HG03139 (cell line): ENCODE results near the gene SYP.
A peak's percentile ranks its signal among the peaks of the same experiment; 100 is the strongest.
"Not testable (repeated sequence)": the region's sequence is repeated elsewhere in the genome, so short reads cannot be mapped to it uniquely, and the experiment has no call there.

ENCODE experiments used
- ATAC-seq: cut with Tn5 transposase; IDR thresholded peaks from one replicate; pipeline ENCODE4 v1.9.1; 2021; ENCODE audit not compliant: unreplicated experiment

The SYP gene

DNA sequence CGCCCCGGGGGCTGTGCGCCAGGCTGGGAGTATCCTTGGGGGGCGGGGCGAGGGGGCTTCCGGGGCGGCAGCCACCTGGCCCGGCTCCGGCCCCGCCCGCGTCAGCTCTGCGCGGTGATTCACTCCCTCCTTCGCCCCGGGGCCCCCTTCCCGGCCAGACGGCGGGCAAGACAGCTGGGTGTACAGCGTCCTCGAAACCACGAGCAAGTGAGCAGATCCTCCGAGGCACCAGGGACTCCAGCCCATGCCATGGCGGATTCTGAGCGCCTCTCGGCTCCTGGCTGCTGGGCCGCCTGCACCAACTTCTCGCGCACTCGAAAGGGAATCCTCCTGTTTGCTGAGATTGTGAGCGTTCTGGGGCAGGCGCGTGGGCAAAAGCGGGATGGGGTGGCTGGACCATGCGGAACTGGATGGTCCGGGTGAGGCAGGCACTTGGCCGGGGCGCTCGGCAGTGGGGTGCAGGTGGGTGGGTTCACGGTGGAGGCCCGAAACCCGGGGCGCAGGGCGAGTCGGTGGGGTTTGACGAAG lies 28.2 kb downstream of the SYP start, which contains the start of gene PLP2:
TSS of gene PLP2 (plus strand) at position 147 of the 528 bp plus-strand sequence. CDS start at position 250, 103 bp downstream.
- ATAC-seq: peak; percentile 40

DNA sequence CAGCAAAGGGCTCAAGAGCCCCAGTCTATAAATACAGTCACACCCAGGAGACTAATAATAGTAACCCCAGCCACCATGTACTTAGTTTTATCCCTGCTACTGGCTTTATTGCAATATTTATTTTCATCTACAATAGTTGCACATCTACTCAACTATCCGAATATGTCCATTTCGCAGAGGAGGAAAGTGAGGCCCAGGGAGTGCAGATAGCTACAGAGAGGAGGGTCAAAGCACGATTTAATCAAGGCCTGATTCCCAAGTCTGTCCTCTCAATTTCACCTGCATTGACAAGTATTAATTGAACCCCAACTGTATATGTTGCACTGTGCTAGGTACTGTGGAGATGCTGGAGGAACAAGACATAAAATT lies 32.3 kb downstream of the SYP start:
- ATAC-seq: no peak

DNA sequence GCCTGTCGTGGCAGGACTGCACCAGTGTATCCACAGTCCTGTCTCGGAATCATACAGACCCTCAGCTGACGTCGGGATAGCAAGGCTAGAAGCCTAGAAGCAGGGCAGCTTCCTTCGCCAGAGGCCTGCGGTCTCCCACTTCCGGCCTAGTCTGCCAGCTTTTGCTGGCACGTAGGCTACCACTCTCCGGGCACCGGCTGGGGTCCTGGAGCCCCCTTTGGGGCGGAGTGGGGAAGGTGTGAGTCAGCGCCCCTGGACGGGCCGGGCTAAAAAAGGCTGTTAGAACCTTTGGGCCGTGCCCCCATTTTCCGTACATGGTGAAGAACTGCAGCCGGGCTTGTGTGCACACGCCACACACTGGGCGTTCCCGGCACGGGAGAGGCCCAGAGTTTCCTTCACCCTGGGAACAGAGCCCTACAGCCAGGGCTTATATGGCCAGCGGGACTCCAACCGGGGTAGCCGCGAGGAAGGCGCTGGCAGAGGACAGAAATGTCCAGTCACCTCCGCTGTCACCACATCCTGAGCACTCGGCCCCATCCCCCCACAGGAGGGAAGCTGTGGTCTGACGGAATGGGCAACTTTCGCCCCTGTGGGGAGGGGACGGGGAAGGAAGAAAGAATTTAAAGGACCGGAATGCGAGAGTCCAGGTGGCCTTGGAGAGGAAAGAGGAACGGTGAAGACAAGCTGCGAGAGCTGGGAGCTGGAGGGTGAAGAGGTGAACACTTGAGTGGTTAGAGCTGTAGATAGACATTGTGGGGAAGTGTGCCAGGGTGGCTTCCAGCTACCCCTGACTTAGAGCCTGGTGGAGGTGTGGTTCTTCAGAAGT lies 32.9 kb downstream of the SYP start:
- no peak for ATAC-seq

DNA sequence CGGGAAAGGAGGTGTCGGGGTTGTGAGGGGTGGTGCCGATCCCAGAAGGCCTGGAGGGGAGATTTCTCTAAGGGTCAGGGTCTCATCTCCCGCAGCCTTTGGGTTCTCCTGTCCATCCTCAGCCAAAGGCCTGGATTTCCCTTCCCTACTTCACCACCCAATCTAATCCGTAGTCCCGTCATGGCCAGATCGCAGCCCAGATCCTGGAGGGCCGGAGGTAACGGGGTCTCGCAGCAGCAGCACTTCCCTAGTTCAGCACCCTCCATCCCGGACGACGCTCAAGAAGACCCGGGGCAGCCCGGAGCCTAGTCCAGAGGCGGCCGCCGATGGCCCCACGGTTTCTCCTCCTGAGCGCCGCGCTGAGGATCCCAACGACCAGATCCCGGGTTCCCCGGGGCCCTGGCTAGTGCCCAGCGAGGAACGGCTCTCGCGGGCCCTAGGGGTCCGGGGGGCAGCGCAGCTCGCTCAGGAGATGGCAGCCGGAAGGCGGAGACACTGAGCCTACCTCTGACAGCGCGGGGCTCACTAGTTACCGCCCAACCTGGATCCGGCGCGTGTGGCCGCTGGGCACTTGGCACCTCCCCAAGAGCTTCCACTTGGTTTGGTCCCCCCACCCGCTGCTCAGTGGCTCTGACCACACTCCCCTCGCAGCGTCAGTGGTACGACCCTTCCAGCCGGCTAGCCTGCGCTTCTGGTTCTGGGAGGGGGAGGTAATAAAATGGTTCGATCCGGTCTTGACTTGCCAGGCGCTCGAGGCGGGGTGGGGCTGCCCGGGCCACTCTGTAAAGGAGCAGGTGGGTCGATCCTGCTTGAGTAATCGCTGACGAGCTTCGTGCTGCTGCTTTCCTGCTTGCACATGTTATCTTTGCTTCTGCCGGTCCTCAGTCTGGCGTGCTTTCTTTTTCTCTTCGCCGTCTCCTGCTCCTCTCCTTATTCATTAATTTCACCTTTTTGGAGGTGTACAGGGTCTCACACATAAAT lies 33.8 kb downstream of the SYP start:
- ATAC-seq: no peak

DNA sequence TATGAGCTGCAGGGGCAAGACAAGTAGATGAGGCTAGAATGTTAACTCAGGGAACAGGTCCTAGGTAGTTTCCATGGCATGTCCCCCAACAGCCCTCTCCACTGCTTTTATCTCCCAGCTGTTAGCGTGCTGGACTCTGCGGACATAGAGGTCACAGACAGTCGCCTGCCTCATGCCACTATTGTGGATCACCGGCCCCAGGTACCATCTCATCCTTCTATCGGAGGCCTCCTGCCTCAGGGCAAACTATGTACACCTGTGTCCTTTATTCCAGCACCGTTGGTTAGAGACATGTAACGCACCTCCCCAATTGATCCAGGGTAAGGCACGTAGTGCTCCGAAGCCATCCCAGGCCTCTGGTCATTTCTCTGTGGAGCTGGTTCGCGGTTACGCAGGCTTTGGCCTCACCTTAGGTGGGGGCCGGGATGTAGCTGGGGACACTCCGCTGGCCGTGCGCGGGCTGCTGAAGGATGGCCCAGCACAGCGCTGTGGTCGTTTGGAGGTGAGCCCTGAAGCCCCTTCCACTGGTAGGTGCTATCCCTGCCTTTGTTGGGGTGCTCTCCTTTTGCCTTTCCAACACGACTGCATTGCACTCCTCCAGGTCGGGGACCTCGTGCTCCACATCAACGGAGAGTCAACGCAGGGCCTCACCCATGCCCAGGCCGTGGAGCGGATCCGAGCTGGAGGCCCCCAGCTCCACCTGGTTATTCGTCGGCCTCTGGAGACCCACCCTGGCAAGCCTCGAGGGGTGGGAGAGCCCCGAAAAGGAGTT lies 35.2 kb downstream of the SYP start:
- ATAC-seq: no peak

DNA sequence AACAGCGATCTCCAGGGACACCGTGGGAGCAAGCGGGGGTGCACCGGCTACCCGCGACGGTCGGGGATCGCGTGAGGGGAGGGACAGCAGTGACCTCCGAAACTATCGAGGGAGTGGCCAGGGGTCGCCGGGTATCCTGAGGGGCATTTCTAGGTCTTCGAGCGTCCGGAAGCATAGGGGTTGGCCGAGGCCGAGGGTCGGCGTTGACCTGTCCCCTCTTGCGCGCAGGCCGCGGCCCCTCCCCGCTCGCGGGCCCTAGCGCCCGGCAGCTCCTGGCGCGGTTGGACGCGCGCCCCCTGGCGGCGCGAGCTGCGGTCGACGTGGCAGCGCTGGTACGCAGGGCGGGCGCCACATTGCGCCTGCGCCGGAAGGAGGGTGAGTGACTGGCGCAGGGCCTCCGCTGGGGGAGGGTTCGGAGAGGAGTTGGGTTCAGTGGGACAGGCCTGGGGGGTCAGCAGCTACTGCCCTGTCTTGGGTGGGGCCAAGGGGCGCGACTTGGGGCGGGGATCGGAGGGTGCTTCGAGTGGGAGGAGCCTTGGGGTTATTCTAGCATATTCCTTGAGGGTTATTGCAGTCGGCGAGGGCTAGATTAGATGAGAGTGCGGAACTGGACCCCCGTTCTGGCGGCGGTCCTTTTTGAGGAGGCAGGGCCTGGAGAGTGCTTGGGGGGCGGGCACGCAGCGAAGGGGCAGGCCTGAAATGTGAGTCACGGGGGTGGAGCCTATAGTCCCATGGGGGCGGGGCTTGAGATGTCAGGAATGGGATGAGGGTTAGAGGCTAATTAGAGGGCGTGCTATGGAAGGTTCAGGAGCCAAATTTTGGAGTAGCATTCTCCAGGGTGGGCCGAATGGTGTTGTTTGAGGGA lies 36.2 kb downstream of the SYP start:
- peak; percentile 41 for ATAC-seq

DNA sequence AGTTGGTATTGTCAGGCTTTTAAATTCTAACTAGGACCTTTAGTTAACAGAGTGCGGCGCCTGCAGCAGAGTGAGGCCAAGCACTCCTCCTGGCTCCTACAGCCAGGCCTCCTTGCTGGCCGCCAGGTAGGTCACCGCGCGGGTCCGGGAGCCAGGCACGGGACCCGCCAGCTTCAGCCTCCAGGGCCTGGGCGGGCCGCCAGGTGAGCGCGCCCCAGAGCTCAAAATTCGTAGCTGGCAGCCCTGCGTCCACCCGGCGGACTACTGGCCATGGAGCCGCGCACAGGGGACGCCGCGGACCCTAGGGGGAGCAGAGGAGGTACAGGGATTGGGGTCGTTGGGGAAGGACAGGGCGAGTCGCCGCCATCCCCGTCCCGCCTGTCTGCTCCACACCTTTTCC lies 37.4 kb downstream of the SYP start, which contains the start of gene MAGIX:
TSS of gene MAGIX (plus strand) at position 139 of the 400 bp plus-strand sequence. CDS start at position 271, 132 bp downstream.
- ATAC-seq: no peak

DNA sequence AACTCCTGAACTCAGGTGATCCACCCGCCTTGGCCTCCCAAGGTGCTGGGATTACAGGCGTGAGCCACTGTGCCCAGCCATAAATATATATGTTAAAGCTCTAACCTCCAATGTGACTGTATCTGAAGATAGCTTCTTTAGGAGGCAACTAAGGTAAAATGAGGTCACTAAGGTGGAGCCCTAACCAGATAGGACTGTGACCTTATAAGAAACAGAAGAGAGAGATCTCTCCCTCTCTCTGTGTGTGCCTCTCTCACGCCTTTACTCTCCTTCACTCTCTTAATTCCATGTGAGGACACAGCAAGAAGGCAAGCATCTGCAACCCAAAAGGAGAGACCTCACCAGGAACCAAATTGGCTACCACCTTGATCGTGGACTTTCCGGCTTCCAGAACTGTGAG lies 38.4 kb downstream of the SYP start:
- ATAC-seq: no peak

DNA sequence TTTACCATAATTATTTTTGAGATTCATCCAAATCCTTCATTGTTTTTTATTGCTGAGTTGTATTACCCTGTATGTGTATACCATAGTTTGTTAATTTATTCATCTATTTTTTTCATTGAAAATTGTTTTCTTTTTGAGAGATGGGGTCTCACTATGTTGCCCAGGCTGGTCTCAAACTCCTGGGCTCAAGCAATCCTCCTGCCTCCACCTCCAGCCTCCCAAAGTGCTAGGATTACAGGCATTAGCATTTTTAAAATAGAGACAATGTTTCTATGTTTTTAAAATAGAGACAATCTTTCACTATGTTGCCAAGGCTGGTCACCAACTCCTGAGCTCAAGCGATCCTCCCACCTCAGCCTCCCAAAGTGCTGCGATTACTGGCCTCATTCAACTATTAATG lies 39.1 kb downstream of the SYP start:
- no peak for ATAC-seq

DNA sequence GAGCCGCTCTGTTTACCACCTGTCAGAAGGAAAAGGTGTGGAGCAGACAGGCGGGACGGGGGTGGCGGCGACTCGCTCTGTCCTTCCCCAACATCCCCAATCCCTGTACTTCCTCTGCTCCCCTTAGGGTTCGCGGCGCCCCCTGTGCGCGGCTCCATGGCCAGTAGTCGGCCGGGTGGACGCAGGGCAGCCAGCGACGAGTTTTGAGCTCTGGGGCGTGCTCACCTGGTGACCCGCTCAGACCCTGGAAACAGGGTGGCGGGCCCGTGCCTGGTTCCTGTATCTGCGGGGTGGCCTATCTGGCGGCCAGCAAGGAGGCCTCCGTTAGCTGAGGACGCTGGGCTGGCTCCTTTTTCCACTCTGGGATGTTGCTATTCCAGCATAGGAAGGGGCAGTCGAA lies 42.8 kb downstream of the SYP start:
- ATAC-seq: no peak

DNA sequence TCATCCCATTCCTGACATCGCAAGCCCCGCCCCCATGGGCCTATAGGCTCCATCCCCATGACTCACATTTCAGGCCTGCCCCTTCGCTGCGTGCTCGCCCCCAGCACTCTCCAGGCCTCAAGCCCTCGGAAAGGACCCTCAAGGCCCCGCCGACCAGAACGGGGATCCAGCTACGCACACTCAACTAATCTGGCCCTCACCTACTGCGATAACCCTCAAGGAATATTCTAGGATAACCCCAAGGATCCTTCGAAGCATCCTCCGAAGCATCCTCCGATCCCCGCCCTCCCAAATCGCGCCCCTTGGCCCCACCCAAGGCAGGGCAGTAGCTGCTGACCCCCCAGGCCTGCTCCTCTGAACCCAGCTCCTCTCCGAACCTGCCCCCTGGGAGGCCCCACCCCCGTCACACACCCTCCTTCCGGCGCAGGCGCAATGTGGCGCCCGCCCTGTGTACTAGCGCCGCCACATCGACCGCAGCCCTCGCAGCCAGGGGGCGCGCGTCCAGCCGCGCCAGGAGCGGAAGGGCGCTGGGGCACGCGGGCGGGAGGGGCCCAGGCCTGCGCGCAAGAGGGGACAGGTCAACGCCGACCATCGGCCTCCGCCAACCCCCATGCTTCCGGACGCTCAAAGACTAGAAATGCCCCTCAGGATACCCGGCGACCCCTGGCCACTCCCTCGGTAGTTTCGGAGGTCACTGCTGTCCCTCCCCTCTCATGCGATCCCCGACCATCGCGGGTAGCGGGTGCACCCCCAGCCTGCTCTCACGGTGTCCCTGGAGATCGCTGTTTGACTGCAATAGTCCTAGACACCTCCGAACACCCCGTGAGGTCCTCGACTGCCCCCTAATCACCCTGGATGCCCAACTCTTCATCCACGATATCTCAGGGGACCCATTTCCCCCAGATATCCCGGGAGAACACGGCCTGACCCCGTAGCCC lies 43.8 kb downstream of the SYP start:
- ATAC-seq: peak; percentile 89

DNA sequence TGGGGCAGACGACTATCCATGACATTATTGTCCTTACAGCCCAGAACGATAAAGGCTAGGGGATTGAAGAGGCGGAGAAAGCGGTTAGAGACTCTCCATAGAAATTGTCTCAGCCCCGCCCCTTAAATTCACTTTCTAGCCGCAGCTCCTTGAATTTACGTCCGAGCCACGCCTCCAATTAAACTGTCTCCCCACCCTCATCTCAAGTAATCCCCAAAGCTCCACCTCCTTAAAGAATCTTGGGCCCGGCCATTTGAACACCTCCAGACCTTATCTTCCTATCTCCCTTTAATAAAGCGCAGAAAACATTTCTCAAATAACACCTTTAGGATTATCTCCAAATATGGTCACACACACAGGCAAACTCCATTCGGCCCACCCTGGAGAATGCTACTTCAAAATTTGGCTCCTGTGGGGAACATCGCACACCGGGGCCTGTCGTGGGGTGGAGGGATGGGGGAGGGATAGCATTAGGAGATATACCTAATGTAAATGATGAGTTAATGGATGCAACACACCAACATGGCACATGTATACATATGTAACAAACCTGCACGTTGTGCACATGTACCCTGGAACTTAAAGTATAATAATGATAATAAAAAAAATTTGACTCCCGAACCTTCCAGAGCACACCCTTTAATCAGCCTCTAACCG lies 44.6 kb downstream of the SYP start:
- ATAC-seq: no peak

DNA sequence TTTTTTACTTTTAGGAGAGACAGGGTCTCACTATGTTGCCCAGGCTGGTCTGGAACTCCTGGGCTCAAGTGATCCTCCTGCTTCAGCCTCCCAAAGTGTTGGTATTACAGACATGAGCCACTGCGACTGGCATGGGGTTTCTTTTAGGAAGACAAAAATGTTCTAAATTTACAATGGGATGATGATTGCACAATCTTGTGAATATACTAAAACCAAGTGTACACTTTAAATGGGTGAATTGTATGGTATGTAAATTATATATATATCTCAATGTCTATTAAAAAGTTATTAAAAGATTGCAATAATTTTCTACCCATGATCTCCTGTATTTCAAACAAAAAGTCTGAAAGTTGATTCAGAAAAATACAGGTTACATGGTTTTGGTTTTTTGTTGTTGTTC lies 46.5 kb downstream of the SYP start:
- no peak for ATAC-seq

DNA sequence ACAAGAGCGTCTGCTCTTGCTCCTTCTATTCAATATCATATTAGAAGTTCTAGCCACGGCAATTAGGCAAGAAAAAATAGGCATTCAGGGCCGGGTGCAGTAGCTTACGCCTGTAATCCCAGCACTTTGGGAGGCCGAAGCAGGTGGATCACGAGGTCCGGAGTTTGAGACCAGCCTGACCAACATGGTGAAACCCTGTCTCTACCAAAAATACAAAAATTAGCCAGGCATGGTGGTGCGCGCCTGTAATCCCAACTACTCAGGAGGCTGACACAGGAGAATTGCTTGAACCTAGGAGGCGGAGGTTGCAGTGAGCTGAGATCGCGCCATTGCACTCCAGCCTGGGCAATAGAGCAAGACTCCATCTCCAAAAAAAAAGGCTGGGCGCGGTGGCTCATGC lies 50.7 kb downstream of the SYP start:
- not testable (repeated sequence) for ATAC-seq

DNA sequence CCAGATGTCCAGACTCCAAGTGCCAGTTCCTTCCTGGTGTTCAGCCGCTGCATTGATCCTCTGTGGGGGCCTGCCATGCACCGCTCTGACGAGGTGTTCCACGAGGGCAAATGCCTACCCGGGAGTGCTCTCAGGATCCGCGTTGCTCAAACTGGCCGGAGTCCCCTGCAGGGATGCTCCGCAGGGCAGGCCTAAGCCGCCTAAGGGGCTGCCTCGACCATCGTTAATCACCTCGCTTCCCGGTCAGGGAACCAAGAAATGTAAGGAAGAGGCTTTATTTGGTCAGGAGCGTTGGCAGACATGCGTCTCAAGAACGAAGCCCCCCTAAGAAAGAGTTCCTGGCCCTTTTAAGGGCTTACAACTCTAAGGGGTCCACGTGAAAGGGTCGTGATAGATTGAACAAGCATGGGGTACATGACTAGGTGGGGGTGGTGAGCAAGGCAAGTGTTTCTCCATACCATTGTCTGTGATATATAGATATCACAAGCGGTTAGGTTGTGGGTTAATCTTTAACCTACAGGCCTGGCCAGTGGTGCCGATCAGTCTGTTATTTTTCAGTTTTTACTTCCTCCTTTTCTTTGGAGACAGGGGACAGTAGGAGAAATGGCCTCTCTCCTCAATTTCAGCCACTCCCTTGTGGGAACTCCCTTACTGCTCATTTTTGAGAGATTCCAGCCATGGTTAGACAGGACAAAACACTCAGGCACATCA lies 51.4 kb downstream of the SYP start:
- ATAC-seq: not testable (repeated sequence)

DNA sequence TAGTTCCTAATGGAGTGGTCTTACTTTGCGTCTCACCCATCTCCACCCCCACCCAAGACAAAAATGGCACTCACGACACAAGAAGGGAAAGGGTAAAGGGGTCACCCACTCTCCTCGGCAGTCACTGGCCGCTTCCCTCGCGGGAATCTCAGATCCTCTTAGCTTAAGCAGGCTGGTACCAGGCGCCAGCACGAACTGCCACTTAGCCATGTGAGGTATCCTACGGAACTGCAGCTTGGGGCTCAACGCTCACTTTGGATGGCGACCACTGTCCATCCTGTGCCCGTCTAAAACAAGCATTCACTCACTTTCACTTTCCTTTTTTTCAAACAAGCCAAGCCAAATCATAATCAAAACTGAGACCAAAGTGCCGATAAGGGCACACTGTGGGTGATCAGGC lies 52.1 kb downstream of the SYP start:
- ATAC-seq: no peak

DNA sequence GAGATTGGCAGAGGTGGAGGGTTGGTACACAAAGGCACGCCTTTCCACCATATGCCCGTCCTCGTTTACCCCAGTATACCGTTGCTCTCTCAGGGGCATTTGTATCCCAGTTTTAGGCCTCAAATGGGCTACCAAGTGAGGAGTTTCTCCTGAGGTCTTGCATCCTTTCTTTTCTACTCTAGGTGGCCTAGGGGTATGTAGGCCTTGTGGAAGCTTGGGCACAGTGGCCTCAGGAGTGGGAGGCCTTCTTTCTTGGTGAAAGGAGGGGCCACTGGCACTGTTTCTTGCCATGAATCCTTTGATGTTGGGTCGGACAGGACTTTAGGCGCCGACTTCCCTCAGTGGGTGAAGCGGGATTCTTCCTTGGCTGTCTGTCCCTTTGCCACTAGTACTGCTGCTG lies 52.7 kb downstream of the SYP start:
- no peak for ATAC-seq

DNA sequence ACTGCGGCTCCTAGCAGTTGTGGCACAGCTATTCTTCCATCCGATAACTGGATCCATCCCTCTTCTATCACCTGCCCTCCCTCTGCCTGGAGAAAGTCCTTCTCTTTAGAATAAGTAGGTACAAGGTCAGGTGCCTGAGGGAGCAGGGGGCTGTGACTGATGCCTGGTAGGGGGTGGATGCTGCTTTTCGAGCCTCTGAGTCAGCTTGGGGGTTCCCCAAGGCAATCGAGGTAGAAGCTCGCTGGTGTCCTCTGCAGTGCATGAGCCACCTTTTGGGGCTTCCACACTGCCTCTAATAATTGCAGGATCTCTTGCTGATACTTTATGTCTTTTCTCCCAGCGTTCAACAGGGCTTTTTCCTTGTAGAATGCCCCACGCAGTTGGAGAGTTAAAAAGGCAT lies 56.8 kb downstream of the SYP start:
- not testable (repeated sequence) for ATAC-seq
